HepG2 (cell line): Measurements from ENCODE around the gene BAG5.

Experiments used
- ARNT ChIP-seq: fragments of 450-650 bp; IDR thresholded peaks from 2 replicates; pipeline ENCODE4 v1.6.1; 2017
- CREB3 ChIP-seq: sonication (generic); formaldehyde crosslinking; IDR thresholded peaks from 2 replicates; pipeline ENCODE4 v1.5.0; 2020; ENCODE audit warnings: missing genetic modification reagents
- CREM ChIP-seq, 2 experiments: sonication (generic) in 1 of 2; formaldehyde crosslinking in 1 of 2; IDR thresholded peaks; 2 replicates each; pipeline versions ENCODE4 v1.4.0 to v1.6.1; 2016 to 2020; ENCODE audit warnings: antibody characterized with exemption in 1 of 2, mild to moderate bottlenecking in 1 of 2, missing genetic modification reagents in 1 of 2
- HDAC6 ChIP-seq: fragments of 200-600 bp; sonication (generic); IDR thresholded peaks from 2 replicates; pipeline ENCODE4 v1.7.0; 2017; ENCODE audit warnings: mild to moderate bottlenecking, antibody characterized with exemption, low read length, low read depth
- POLR2A ChIP-seq, 2 experiments: IDR thresholded peaks; 2 replicates each; pipeline ENCODE4 v1.6.1; 2011; ENCODE audit warnings: low read depth in 2 of 2, low read length in 2 of 2, mild to moderate bottlenecking in 1 of 2, moderate library complexity in 1 of 2; ENCODE audit not compliant: insufficient read depth in 1 of 2
- RFX1 ChIP-seq: fragments of 450-650 bp; IDR thresholded peaks from 2 replicates; pipeline ENCODE4 v1.6.1; 2017
- SP1 ChIP-seq, 2 experiments: fragments of 450-650 bp in 1 of 2; sonication (generic) in 1 of 2; formaldehyde crosslinking in 1 of 2; IDR thresholded peaks; 2 replicates each; pipeline versions ENCODE4 v1.4.0 to v1.6.1; 2016 to 2020; ENCODE audit warnings: missing genetic modification reagents in 1 of 2
- ZNF569 ChIP-seq: sonication (generic); formaldehyde crosslinking; IDR thresholded peaks from 2 replicates; pipeline ENCODE4 v1.5.0; 2020; ENCODE audit warnings: mild to moderate bottlenecking, missing genetic modification reagents, moderate library complexity, borderline replicate concordance
- ZNF766 ChIP-seq: sonication (generic); formaldehyde crosslinking; IDR thresholded peaks from 2 replicates; pipeline ENCODE4 v1.5.0; 2020; ENCODE audit warnings: missing genetic modification reagents, borderline replicate concordance
- TF ChIP-seq, protein P1 (sequence below): sonication (generic); formaldehyde crosslinking; IDR thresholded peaks from 2 replicates; pipeline ENCODE4 v1.5.0; 2020; ENCODE audit warnings: mild to moderate bottlenecking, missing genetic modification reagents, moderate library complexity

DNA sequence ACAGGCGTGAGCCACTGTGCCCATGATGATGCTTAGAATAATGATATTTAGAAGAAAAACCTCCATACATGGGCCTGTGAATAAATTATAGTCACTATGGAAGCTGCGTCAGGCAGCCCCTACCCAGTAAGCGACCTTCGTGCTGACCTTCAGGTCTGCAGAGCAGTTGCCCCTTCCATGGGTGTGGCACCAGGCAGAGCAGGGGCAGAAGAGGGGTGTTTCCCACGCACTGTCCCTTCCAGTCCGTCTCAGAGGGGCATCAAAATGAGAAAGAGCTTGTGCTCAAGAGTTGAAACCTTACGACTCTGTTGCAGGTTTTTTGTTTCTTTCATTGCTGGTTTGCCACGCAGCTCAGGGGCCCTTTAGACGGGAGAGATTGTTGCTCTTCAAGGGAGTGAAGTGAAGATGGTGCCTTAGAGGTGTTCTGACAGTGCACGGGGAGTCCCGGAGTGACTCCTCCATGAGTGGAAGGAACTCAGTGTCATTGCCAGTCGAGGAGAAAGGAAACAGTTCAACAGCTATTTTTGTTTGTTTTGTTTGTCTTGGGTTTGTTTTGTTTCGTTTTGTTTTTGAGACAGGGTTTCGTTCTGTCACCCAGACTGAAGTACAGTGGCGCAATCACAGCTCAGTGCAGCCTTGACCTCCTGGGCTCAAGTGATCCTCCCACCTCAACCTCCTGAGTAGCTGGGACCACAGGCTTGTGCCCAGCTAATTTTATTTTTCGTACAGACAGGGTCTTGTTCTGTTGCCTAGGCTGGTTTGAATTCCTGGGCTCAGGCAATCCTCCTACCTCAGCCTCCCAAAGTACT is 53.7 kb downstream of the BAG5 start:
- TF ChIP-seq POLR2A (IDR thresholded peaks at IDR 0.05; ENCODE audit: insufficient read depth in 1 of 2, low read depth in 2 of 2, low read length in 2 of 2) (no peak), CREB3 (CRISPR knock-in tag) (no peak), SP1 (IDR thresholded peaks at IDR 0.05) (no peak), SP1 (CRISPR knock-in tag; IDR thresholded peaks at IDR 0.05) (no peak), ZNF569 (CRISPR knock-in tag) (no peak), CREM (IDR thresholded peaks at IDR 0.05) (no peak), CREM (CRISPR knock-in tag; IDR thresholded peaks at IDR 0.05) (no peak), RFX1 (no peak), ZNF766 (no peak), HDAC6 (no peak), ARNT (no peak)
- TF ChIP-seq, protein P1, sequence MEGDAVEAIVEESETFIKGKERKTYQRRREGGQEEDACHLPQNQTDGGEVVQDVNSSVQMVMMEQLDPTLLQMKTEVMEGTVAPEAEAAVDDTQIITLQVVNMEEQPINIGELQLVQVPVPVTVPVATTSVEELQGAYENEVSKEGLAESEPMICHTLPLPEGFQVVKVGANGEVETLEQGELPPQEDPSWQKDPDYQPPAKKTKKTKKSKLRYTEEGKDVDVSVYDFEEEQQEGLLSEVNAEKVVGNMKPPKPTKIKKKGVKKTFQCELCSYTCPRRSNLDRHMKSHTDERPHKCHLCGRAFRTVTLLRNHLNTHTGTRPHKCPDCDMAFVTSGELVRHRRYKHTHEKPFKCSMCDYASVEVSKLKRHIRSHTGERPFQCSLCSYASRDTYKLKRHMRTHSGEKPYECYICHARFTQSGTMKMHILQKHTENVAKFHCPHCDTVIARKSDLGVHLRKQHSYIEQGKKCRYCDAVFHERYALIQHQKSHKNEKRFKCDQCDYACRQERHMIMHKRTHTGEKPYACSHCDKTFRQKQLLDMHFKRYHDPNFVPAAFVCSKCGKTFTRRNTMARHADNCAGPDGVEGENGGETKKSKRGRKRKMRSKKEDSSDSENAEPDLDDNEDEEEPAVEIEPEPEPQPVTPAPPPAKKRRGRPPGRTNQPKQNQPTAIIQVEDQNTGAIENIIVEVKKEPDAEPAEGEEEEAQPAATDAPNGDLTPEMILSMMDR (CRISPR knock-in tag) = no peak
